ENCODE results near the gene PRTFDC1.

DNA sequence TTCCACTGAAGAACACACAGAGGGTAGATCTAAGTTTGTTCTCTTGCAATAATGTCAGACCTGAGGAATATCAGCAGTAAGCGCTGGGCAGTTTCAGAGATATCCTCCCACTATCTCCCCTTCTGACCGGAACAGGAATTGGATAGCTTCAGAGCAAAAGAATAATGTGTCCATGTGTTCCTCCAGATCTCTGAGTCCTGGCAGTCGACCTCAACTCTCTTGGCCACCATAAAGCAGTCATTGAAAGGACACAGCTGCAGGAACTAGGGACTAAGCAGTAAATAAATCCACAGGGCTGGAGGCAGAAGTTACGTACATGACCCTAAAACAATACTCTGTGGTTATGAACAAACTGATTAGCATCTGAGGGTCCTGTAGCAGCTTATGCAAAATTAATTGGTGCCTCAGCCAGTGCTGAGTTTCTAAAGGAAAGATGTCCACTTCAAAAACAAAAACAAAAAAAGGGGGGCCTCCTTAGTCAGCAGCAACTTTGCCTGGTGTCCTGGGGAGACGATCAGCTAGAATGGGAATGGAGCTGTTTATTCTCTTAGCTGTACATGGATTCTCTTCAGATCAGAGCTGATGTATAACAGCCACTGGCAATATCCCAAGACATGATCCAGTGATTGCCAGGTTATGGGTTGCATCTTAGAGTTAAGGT lies 6.4 kb upstream of the PRTFDC1 start:
- TF ChIP-seq POLR2AphosphoS5 (IDR thresholded peaks at IDR 0.05; ENCODE audit: low read depth, low read length) (no peak), POLR2A (IDR thresholded peaks at IDR 0.05; ENCODE audit: low read depth, low read length) (no peak)

Measured in GM12892 (cell line).